H9 (cell line): ENCODE data around the gene MAD1L1. TPM values are rescaled to one million over a fixed set of nuclear protein-coding genes. Genes with fewer than 3 reads are reported as not detected.

Experiments
- DNase-seq: peaks from one replicate; pipeline ENCODE4 v3.0.0-alpha.2; 2017
- H2AFZ ChIP-seq: one replicate; pipeline ENCODE4 v1.6.1; 2013; ENCODE audit warnings: mild to moderate bottlenecking, low read length, control low read depth, moderate library complexity
- H2AK5ac ChIP-seq: 2 replicates; pipeline ENCODE4 v1.6.1; 2013; ENCODE audit warnings: low read length, control low read depth, mixed read lengths; ENCODE audit not compliant: insufficient read length
- H2BK120ac ChIP-seq: one replicate; pipeline ENCODE4 v1.6.1; 2013; ENCODE audit warnings: low read depth, mild to moderate bottlenecking, low read length, control low read depth, inconsistent platforms; ENCODE audit not compliant: poor library complexity, severe bottlenecking
- H2BK12ac ChIP-seq: 2 replicates; pipeline ENCODE4 v1.6.1; 2013; ENCODE audit warnings: low read length, control low read depth, mixed read lengths, low read depth; ENCODE audit not compliant: insufficient read length
- H2BK15ac ChIP-seq: 2 replicates; pipeline ENCODE4 v1.6.1; 2013; ENCODE audit warnings: low read depth, low read length, control low read depth
- H2BK20ac ChIP-seq: one replicate; pipeline ENCODE4 v1.6.1; 2013; ENCODE audit warnings: low read depth, mild to moderate bottlenecking, low read length, control low read depth, inconsistent platforms; ENCODE audit not compliant: poor library complexity, severe bottlenecking
- H2BK5ac ChIP-seq: 2 replicates; pipeline ENCODE4 v1.6.1; 2013; ENCODE audit warnings: low read length, control low read depth, mixed read lengths; ENCODE audit not compliant: insufficient read length
- H3K14ac ChIP-seq: 2 replicates; pipeline ENCODE4 v1.6.1; 2013; ENCODE audit warnings: low read length, control low read depth; ENCODE audit not compliant: insufficient read depth
- H3K18ac ChIP-seq: 2 replicates; pipeline ENCODE4 v1.6.1; 2013; ENCODE audit warnings: low read depth, mild to moderate bottlenecking, mixed read lengths, low read length, control low read depth; ENCODE audit not compliant: insufficient read length
- H3K23ac ChIP-seq: 2 replicates; pipeline ENCODE4 v1.6.1; 2013; ENCODE audit warnings: low read length, control low read depth, mixed read lengths, low read depth; ENCODE audit not compliant: insufficient read length
- H3K23me2 ChIP-seq: 2 replicates; pipeline ENCODE4 v1.6.1; 2013; ENCODE audit warnings: low read depth, mild to moderate bottlenecking, mixed read lengths, low read length, control low read depth; ENCODE audit not compliant: insufficient read length, poor library complexity, severe bottlenecking
- H3K27ac ChIP-seq: 2 replicates; pipeline ENCODE4 v1.5.1; 2013; ENCODE audit warnings: low read length, control low read depth, mixed read lengths, low read depth; ENCODE audit not compliant: insufficient read length
- H3K27me3 ChIP-seq: 2 replicates; pipeline ENCODE4 v1.6.1; 2013; ENCODE audit warnings: low read length, control low read depth, inconsistent platforms; ENCODE audit not compliant: insufficient read depth
- H3K4ac ChIP-seq: 2 replicates; pipeline ENCODE4 v1.6.1; 2013; ENCODE audit warnings: low read depth, mild to moderate bottlenecking, control low read depth, inconsistent platforms, low read length, moderate library complexity
- H3K4me1 ChIP-seq: 2 replicates; pipeline ENCODE4 v1.6.1; 2013; ENCODE audit warnings: low read length, control low read depth, inconsistent platforms; ENCODE audit not compliant: insufficient read depth
- H3K4me2 ChIP-seq: 2 replicates; pipeline ENCODE4 v1.6.1; 2013; ENCODE audit warnings: low read length, control low read depth, mixed read lengths; ENCODE audit not compliant: insufficient read length, insufficient read depth
- H3K56ac ChIP-seq: 2 replicates; pipeline ENCODE4 v1.6.1; 2013; ENCODE audit warnings: low read depth, mild to moderate bottlenecking, mixed read lengths, low read length, control low read depth; ENCODE audit not compliant: insufficient read length
- H3K79me1 ChIP-seq: 2 replicates; pipeline ENCODE4 v1.6.1; 2013; ENCODE audit warnings: low read depth, mild to moderate bottlenecking, moderate library complexity, low read length, control low read depth, inconsistent platforms; ENCODE audit not compliant: insufficient read depth, poor library complexity, severe bottlenecking
- H3K79me2 ChIP-seq: 2 replicates; pipeline ENCODE4 v1.6.1; 2013; ENCODE audit warnings: low read length, control low read depth, inconsistent platforms; ENCODE audit not compliant: insufficient read depth
- H3K9ac ChIP-seq: 2 replicates; pipeline ENCODE4 v1.6.1; 2013; ENCODE audit warnings: low read length, control low read depth, mixed read lengths; ENCODE audit not compliant: insufficient read length; ENCODE audit errors: extremely low read depth
- H3K9me3 ChIP-seq: one replicate; pipeline ENCODE4 v1.6.1; 2013; ENCODE audit warnings: low read depth, low read length, inconsistent platforms; ENCODE audit not compliant: control insufficient read depth
- H3T11ph ChIP-seq: one replicate; pipeline ENCODE4 v1.6.1; 2013; ENCODE audit warnings: mild to moderate bottlenecking, low read length, control low read depth, inconsistent platforms
- H4K20me1 ChIP-seq: one replicate; pipeline ENCODE4 v1.6.1; 2013; ENCODE audit not compliant: control insufficient read depth, insufficient read length, insufficient read depth
- H4K5ac ChIP-seq: 2 replicates; pipeline ENCODE4 v1.6.1; 2013; ENCODE audit warnings: low read depth, mild to moderate bottlenecking, mixed read lengths, low read length, control low read depth; ENCODE audit not compliant: insufficient read length
- H4K8ac ChIP-seq: replicated peaks from 2 replicates; pipeline ENCODE4 v1.6.1; 2013; ENCODE audit warnings: low read length, control low read depth, mixed read lengths, low read depth; ENCODE audit not compliant: insufficient read length
- H4K91ac ChIP-seq: 2 replicates; pipeline ENCODE4 v1.6.1; 2013; ENCODE audit warnings: low read depth, mild to moderate bottlenecking, moderate library complexity, mixed read lengths, low read length, control low read depth; ENCODE audit not compliant: insufficient read length
- H3K27ac Mint-ChIP-seq, 3 experiments: 2 replicates in 2 of 3; 3 replicates in 1 of 3; pipeline ENCODE4 v1.8.0; 2020 to 2021; ENCODE audit warnings: mixed read lengths in 3 of 3, mild to moderate bottlenecking in 1 of 3, moderate library complexity in 1 of 3
- H3K27me3 Mint-ChIP-seq: 2 replicates; pipeline ENCODE4 v1.8.0; 2021; ENCODE audit warnings: low read depth, mild to moderate bottlenecking, moderate library complexity, mixed read lengths
- H3K36me3 Mint-ChIP-seq, 3 experiments: 2 replicates in 2 of 3; 3 replicates in 1 of 3; pipeline ENCODE4 v1.8.0; 2020 to 2021; ENCODE audit warnings: low read depth in 3 of 3, mixed read lengths in 3 of 3; ENCODE audit not compliant: insufficient read depth in 1 of 3
- H3K4me1 Mint-ChIP-seq, 2 experiments: 2 replicates each; pipeline ENCODE4 v1.8.0; 2020; ENCODE audit warnings: mixed read lengths in 2 of 2
- H3K4me3 Mint-ChIP-seq, 2 experiments: 2 replicates in 1 of 2; 3 replicates in 1 of 2; pipeline ENCODE4 v1.8.0; 2020 to 2021; ENCODE audit warnings: mild to moderate bottlenecking in 2 of 2, mixed read lengths in 2 of 2, moderate library complexity in 1 of 2
- H3K9me3 Mint-ChIP-seq, 2 experiments: 2 replicates in 1 of 2; 3 replicates in 1 of 2; pipeline ENCODE4 v1.8.0; 2020; ENCODE audit warnings: mild to moderate bottlenecking in 2 of 2, mixed read lengths in 2 of 2, moderate library complexity in 1 of 2
- CTCF ChIP-seq: fragments of 200-600 bp; sonication (generic); conservative IDR thresholded peaks from 3 replicates; pipeline ENCODE4 v1.8.0; 2021; ENCODE audit warnings: antibody characterized with exemption, mild to moderate bottlenecking
- WGBS: extraction: QIAGEN DNeasy Blood & Tissue Kit; methylation state at CpG from one replicate; pipeline ENCODE4 v1.1.7; 2013; ENCODE audit warnings: missing lambda C conversion rate, low lambda C conversion rate, mixed read lengths; ENCODE audit not compliant: insufficient read length; ENCODE audit errors: extremely low coverage; 5-methylcytosine and 5-hydroxymethylcytosine counted together
- total RNA-seq: library from RNA; stranded (reverse); gene quantifications from 2 replicates; pipeline ENCODE4 v1.2.1, GENCODE V29; 2021

Gene MAD1L1
- total RNA-seq, 1 experiment from 2014 or later = 39.0 TPM

GRCh38 chr7:1965579-1966294 lies 267.0 kb downstream of the MAD1L1 start:
- Histone ChIP-seq H3K4ac (no peak overlapping the region), H2BK5ac (no peak overlapping the region), H3K18ac (no peak overlapping the region), H2BK15ac (no peak overlapping the region), H3T11ph (no peak overlapping the region), H2BK20ac (no peak overlapping the region), H4K91ac (no peak overlapping the region), H3K9ac (no peak overlapping the region), H3K4me2 (no peak overlapping the region), H4K8ac (no peak overlapping the region), H4K20me1 (no peaks in the 10 kb centered on the region), H3K79me2 (no peaks in the 10 kb centered on the region), H2AK5ac (no peak overlapping the region), H3K4me1 (no peaks in the 10 kb centered on the region), H3K9me3 (no peaks in the 10 kb centered on the region), H3K23ac (no peak overlapping the region), H3K14ac (no peak overlapping the region; the same call in 1 of the 2 replicates), H2AFZ (no peak overlapping the region), H3K79me1 (no peaks in the 10 kb centered on the region), H2BK120ac (no peak overlapping the region), H3K56ac (no peak overlapping the region), H3K27ac (no peak overlapping the region), H3K27me3 (no peaks in the 10 kb centered on the region), H2BK12ac (no peak overlapping the region), H4K5ac (no peak overlapping the region), H3K23me2 (no peaks in the 10 kb centered on the region)
- peaks cover 0 to 2% of the 10 kb centered on the region in 2 experiments; a peak in 1 of 5 replicates for H3K9me3 Mint-ChIP-seq
- H3K27ac Mint-ChIP-seq = peak overlapping the region in 2 of 3 experiments; percentile 83 to 92; a peak in 4 of 7 replicates
- 0 out of 4 replicates have a peak, but pooled peaks cover 0 to 4% of the 10 kb centered on the region in 2 experiments for H3K4me1 Mint-ChIP-seq
- peaks cover 14 to 29% (median 25%) of the 10 kb centered on the region in 3 experiments for H3K36me3 Mint-ChIP-seq
- TF ChIP-seq CTCF = no peak
- H3K27me3 Mint-ChIP-seq = no peaks in the 10 kb centered on the region
- DNase-seq = no peak
- no peak overlapping the region for H3K4me3 Mint-ChIP-seq
- no CpG with 5 or more reads among the region's 26 CpGs for WGBS
